ENCODE measurements around the gene KIAA0586.

The KIAA0586 gene

DNA sequence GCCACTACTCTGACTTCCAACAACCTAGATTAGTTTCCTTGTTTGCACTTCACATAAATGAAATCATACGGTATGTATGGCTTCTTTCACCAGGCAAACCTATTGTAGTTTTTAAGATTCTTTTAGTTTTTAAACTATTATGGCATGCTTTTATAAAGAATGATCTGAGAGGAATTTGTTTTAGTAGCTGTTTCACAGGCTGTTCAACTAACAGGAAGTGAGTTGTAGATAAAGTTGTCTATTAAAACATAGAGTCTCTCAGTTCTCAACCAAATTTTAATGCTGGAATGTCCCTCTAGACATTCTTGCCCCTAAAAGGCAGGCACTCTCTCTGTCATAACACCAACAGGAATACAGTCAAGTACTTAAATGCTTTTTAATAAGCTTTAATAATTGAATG, 107.5 kb downstream of the KIAA0586 start:
- no peaks in the 10 kb centered on the region for H3K36me3 ChIP-seq
- no peaks in the 10 kb centered on the region for H3K9me3 ChIP-seq
- H3K4me3 ChIP-seq (ENCODE audit: low read depth in 1 of 2, low read length in 1 of 2), result no peak overlapping the region
- no peaks in the 10 kb centered on the region for H3K4me1 ChIP-seq (ENCODE audit: control insufficient read depth in 1 of 2, insufficient read depth in 1 of 2, low read depth in 1 of 2, low read length in 1 of 2)
- no peak for TF ChIP-seq CTCF (IDR thresholded peaks at IDR 0.05)
- H3K27ac ChIP-seq, result no peak overlapping the region
- no peaks in the 10 kb centered on the region for H3K27me3 ChIP-seq

GRCh38 chr14:58537004-58537403, 109.5 kb downstream of the KIAA0586 start:
- H3K27ac ChIP-seq, result no peak overlapping the region
- H3K27me3 ChIP-seq, result no peaks in the 10 kb centered on the region
- H3K4me3 ChIP-seq (ENCODE audit: low read depth in 1 of 2, low read length in 1 of 2), result no peak overlapping the region
- no peaks in the 10 kb centered on the region for H3K9me3 ChIP-seq
- no peak for TF ChIP-seq CTCF (IDR thresholded peaks at IDR 0.05)
- no peaks in the 10 kb centered on the region for H3K36me3 ChIP-seq
- H3K4me1 ChIP-seq (ENCODE audit: control insufficient read depth in 1 of 2, insufficient read depth in 1 of 2, low read depth in 1 of 2, low read length in 1 of 2), result no peaks in the 10 kb centered on the region

- Histone ChIP-seq H3K9me3 (no peaks in the 10 kb centered on the region), H3K4me3 (ENCODE audit: low read depth in 1 of 2, low read length in 1 of 2) (no peak overlapping the region), H3K27ac (no peak overlapping the region), H3K36me3 (no peaks in the 10 kb centered on the region), H3K27me3 (no peaks in the 10 kb centered on the region), H3K4me1 (ENCODE audit: control insufficient read depth in 1 of 2, insufficient read depth in 1 of 2, low read depth in 1 of 2, low read length in 1 of 2) (no peaks in the 10 kb centered on the region)
- no peak for TF ChIP-seq CTCF (IDR thresholded peaks at IDR 0.05)
Observed at GRCh38 chr14:58540749-58541632, 113.5 kb downstream of the KIAA0586 start.

DNA sequence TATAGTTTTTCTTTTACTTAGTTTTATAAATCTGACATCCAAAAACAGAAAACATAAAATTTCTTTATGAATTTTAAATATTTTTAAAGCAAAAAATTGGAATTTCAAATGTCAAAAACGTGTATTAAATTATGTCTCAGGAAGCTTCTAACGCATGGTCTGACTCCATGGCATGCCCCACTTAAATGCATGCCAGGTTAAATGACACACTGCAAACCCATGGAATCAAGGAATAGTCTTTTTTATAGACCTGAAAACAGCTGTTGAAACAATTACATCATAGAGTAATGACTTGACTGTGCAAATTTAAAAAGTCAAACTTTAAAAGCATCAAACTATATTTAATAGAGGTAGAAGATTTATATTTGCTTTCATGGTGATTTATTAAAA, 114.1 kb downstream of the KIAA0586 start:
- TF ChIP-seq CTCF (IDR thresholded peaks at IDR 0.05), result no peak
- no peak overlapping the region for H3K27ac ChIP-seq

GRCh38 chr14:58543253-58543652, 115.7 kb downstream of the KIAA0586 start:
- Histone ChIP-seq H3K27me3 (no peaks in the 10 kb centered on the region), H3K4me1 (ENCODE audit: control insufficient read depth in 1 of 2, insufficient read depth in 1 of 2, low read depth in 1 of 2, low read length in 1 of 2) (no peaks in the 10 kb centered on the region), H3K27ac (no peak overlapping the region), H3K4me3 (ENCODE audit: low read depth in 1 of 2, low read length in 1 of 2) (no peak overlapping the region), H3K9me3 (no peaks in the 10 kb centered on the region), H3K36me3 (no peaks in the 10 kb centered on the region)
- no peak for TF ChIP-seq CTCF (IDR thresholded peaks at IDR 0.05)

More for the DNA sequence above, 114.1 kb downstream of the KIAA0586 start:
- Histone ChIP-seq H3K9me3 (no peaks in the 10 kb centered on the region), H3K4me1 (ENCODE audit: control insufficient read depth in 1 of 2, insufficient read depth in 1 of 2, low read depth in 1 of 2, low read length in 1 of 2) (no peaks in the 10 kb centered on the region), H3K4me3 (ENCODE audit: low read depth in 1 of 2, low read length in 1 of 2) (no peak overlapping the region), H3K36me3 (no peaks in the 10 kb centered on the region), H3K27me3 (no peaks in the 10 kb centered on the region)

Data from neutrophil (primary cell).